Mucosa of descending colon (tissue), 3 donors: Measurements from ENCODE around the gene MCC. TPM values are rescaled to one million over a fixed set of nuclear protein-coding genes. Genes with fewer than 3 reads are reported as not detected.

Experiments used
- ATAC-seq: fragments of 200-7000 bp; cut with Tn5 transposase; one replicate; pipeline ENCODE4 v1.9.1; 2020; ENCODE audit warnings: mild to moderate bottlenecking, moderate library complexity
- DNase-seq, 3 donors: peaks; one replicate each; pipeline ENCODE4 v3.0.0-alpha.2; 2020
- H3K36me3 ChIP-seq: fragments of 200-600 bp; one replicate; pipeline ENCODE4 v1.8.0; 2021; ENCODE audit warnings: low read depth, mild to moderate bottlenecking
- H3K4me1 ChIP-seq: fragments of 200-600 bp; one replicate; pipeline ENCODE4 v1.8.0; 2021; ENCODE audit warnings: low read depth, mild to moderate bottlenecking
- H3K4me3 ChIP-seq: fragments of 200-600 bp; one replicate; pipeline ENCODE4 v1.8.0; 2021; ENCODE audit warnings: mild to moderate bottlenecking
- H3K9me3 ChIP-seq: fragments of 200-600 bp; one replicate; pipeline ENCODE4 v1.8.0; 2021; ENCODE audit warnings: mild to moderate bottlenecking
- CTCF ChIP-seq: fragments of 200-600 bp; IDR thresholded peaks from one replicate; pipeline ENCODE4 v1.8.0; 2022; ENCODE audit warnings: antibody characterized with exemption, mild to moderate bottlenecking
- intact Hi-C, 2 donors: fragments of 100-400 bp; cut with DNase I in 1 of 2; cut with micrococcal nuclease in 1 of 2; formaldehyde crosslinking; loops; one replicate each; pipeline versions ENCODE4 v1.11.0 to v1.11.1; 2022; cut with DNase I, micrococcal nuclease
- total RNA-seq, 3 donors: library from RNA; stranded (reverse); fragmentation: NEBNext Ultra II Directional in 2 of 3; extraction: Animal tissue kit (Norgen Biotek cat#: 25700) in 2 of 3; gene quantifications; one replicate each; pipeline versions ENCODE4 v1.2.1 to v1.2.4, GENCODE V29; 2021 to 2023
- donor health status: DM: no; HTN: no; CAD: no; lungs with moderate emphysema.
- donor health status: DM: no; HTN: no; CAD: no.
- donor health status: DM: no; HTN: yes; CAD: no.

The MCC gene
- total RNA-seq, 3 donors from 2014 or later, result 1.5 to 7.4 (median 4.4) TPM

- intact Hi-C loops, result no loop called here
- TF ChIP-seq CTCF, result no peak
Measured at GRCh38 chr5:113338628-113339027, 149.6 kb downstream of the MCC start.

GRCh38 chr5:113337515-113338415 is 150.5 kb downstream of the MCC start:
- no peaks in the 10 kb centered on the region for H3K4me1 ChIP-seq
- intact Hi-C loops, result no loop called here
- ATAC-seq (no peak), DNase-seq (no peak)
- H3K36me3 ChIP-seq, result no peaks in the 10 kb centered on the region
- no peak overlapping the region for H3K4me3 ChIP-seq
- no peaks in the 10 kb centered on the region for H3K9me3 ChIP-seq
- no peak for TF ChIP-seq CTCF

More at GRCh38 chr5:113338628-113339027, 149.6 kb downstream of the MCC start:
- DNase-seq (no peak), ATAC-seq (no peak)
- H3K9me3 ChIP-seq, result no peaks in the 10 kb centered on the region
- no peak overlapping the region for H3K4me3 ChIP-seq
- H3K4me1 ChIP-seq, result no peaks in the 10 kb centered on the region
- no peaks in the 10 kb centered on the region for H3K36me3 ChIP-seq

GRCh38 chr5:113336975-113337374 is 151.3 kb downstream of the MCC start:
- intact Hi-C loops, result no loop called here
- no peak for TF ChIP-seq CTCF
- ATAC-seq (peak; percentile 57), DNase-seq (no peak)
- Histone ChIP-seq H3K4me1 (no peaks in the 10 kb centered on the region), H3K4me3 (no peak overlapping the region), H3K9me3 (no peaks in the 10 kb centered on the region), H3K36me3 (no peaks in the 10 kb centered on the region)

GRCh38 chr5:113333411-113333810 is 154.8 kb downstream of the MCC start:
- intact Hi-C loops, result no loop called here

GRCh38 chr5:113331209-113331551 is 157.1 kb downstream of the MCC start:
- Histone ChIP-seq H3K4me3 (no peak overlapping the region), H3K36me3 (no peaks in the 10 kb centered on the region), H3K9me3 (no peaks in the 10 kb centered on the region), H3K4me1 (no peaks in the 10 kb centered on the region)
- DNase-seq (no peak), ATAC-seq (peak; percentile 45)
- TF ChIP-seq CTCF, result no peak
- intact Hi-C loops, result no loop called here

More at GRCh38 chr5:113333411-113333810, 154.8 kb downstream of the MCC start:
- ATAC-seq, result no peak
- Histone ChIP-seq H3K4me1 (no peaks in the 10 kb centered on the region), H3K9me3 (no peaks in the 10 kb centered on the region), H3K4me3 (no peak overlapping the region), H3K36me3 (no peaks in the 10 kb centered on the region)
- DNase-seq, result no peak
- no peak for TF ChIP-seq CTCF
